Spleen (tissue), 7 donors: ENCODE results near the gene RBMS1.

Experiments
- POLR2A ChIP-seq, 3 donors: fragments of 450-650 bp; IDR thresholded peaks; one replicate each; pipeline ENCODE4 v1.5.1; 2017; ENCODE audit warnings: antibody characterized with exemption in 3 of 3, mild to moderate bottlenecking in 1 of 3
- POLR2AphosphoS5 ChIP-seq, 3 donors: sonication (generic); formaldehyde crosslinking; IDR thresholded peaks; one replicate each; pipeline ENCODE4 v1.5.1; 2017; ENCODE audit warnings: antibody characterized with exemption in 3 of 3
- TF ChIP-seq, protein P1 (sequence below), 11 experiments: fragments of 200-600 bp in 7 of 11; fragments of 450-650 bp in 4 of 11; sonication (generic) in 4 of 11; IDR thresholded peaks in 8 of 11; conservative IDR thresholded peaks in 3 of 11; 1 replicate in 7 of 11; 2 replicates in 4 of 11; pipeline versions ENCODE4 v1.4.0 to v1.8.0; 2016 to 2021; ENCODE audit warnings: antibody characterized with exemption in 11 of 11, inconsistent platforms in 4 of 11, mild to moderate bottlenecking in 1 of 11
- donor health status: DM: no; HTN: no; CAD: no; lungs with moderate emphysema.
- donor health status: DM: no; HTN: no; CAD: no.
- donor health status: DM: no; HTN: no; CAD: no.

- TF ChIP-seq, protein P1, sequence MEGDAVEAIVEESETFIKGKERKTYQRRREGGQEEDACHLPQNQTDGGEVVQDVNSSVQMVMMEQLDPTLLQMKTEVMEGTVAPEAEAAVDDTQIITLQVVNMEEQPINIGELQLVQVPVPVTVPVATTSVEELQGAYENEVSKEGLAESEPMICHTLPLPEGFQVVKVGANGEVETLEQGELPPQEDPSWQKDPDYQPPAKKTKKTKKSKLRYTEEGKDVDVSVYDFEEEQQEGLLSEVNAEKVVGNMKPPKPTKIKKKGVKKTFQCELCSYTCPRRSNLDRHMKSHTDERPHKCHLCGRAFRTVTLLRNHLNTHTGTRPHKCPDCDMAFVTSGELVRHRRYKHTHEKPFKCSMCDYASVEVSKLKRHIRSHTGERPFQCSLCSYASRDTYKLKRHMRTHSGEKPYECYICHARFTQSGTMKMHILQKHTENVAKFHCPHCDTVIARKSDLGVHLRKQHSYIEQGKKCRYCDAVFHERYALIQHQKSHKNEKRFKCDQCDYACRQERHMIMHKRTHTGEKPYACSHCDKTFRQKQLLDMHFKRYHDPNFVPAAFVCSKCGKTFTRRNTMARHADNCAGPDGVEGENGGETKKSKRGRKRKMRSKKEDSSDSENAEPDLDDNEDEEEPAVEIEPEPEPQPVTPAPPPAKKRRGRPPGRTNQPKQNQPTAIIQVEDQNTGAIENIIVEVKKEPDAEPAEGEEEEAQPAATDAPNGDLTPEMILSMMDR (IDR thresholded peaks at IDR 0.05 in 8 of 11, conservative IDR thresholded peaks at IDR 0.05 in 3 of 11), result no peak
- TF ChIP-seq POLR2A (IDR thresholded peaks at IDR 0.05) (no peak), POLR2AphosphoS5 (IDR thresholded peaks at IDR 0.05) (no peak)
These were observed 7.8 kb upstream of the RBMS1 start for GRCh38 chr2:160501370-160501769.
